K562 (cell line): Measurements from ENCODE around the gene MRPL40. TPM values are rescaled to one million over a fixed set of nuclear protein-coding genes. Genes with fewer than 3 reads are reported as not detected.
A peak's percentile ranks its signal among the peaks of the same experiment; 100 is the strongest.

Experiments
- ATF1 ChIP-seq, 2 experiments: fragments of 450-650 bp in 1 of 2; IDR thresholded peaks; 2 replicates each; pipeline ENCODE4 v1.6.1; 2016; ENCODE audit warnings: missing compliant biosample characterization in 1 of 2, missing genetic modification characterization in 1 of 2
- CAMTA2 ChIP-seq: fragments of 250-450 bp; sonication (Bioruptor Pico); conservative IDR thresholded peaks from 2 replicates; pipeline ENCODE4 v1.5.1; 2022
- CBX1 ChIP-seq: sonication (generic); IDR thresholded peaks from 2 replicates; pipeline ENCODE4 v1.6.1; 2016; ENCODE audit warnings: antibody characterized with exemption, low read depth, mild to moderate bottlenecking
- LARP7 ChIP-seq: fragments of 450-650 bp; IDR thresholded peaks from 2 replicates; pipeline ENCODE4 v1.6.1; 2016
- NCOR1 ChIP-seq: fragments of 450-650 bp; IDR thresholded peaks from 2 replicates; pipeline ENCODE4 v1.6.1; 2016; ENCODE audit warnings: mild to moderate bottlenecking, moderate library complexity
- POLR2G ChIP-seq: fragments of 200-400 bp; formaldehyde crosslinking; IDR thresholded peaks from 2 replicates; pipeline ENCODE4 v1.6.1; 2017; ENCODE audit warnings: low read depth, mild to moderate bottlenecking, antibody characterized with exemption, low read length, moderate library complexity
- SAP30 ChIP-seq: fragments of 200-600 bp; sonication (generic); IDR thresholded peaks from 2 replicates; pipeline ENCODE4 v1.6.1; 2012; ENCODE audit warnings: borderline replicate concordance, low read depth, mild to moderate bottlenecking, moderate library complexity, low read length, control low read depth, inconsistent platforms; ENCODE audit not compliant: insufficient read depth, poor library complexity, severe bottlenecking
- ZFPM2 ChIP-seq: fragments of 250-450 bp; sonication (Bioruptor Pico); IDR thresholded peaks from 2 replicates; pipeline ENCODE4 v1.5.1; 2022; ENCODE audit warnings: mild to moderate bottlenecking
- ZNF41 ChIP-seq: fragments of 250-450 bp; sonication (Bioruptor Pico); conservative IDR thresholded peaks from 2 replicates; pipeline ENCODE4 v1.4.0; 2020; ENCODE audit warnings: mild to moderate bottlenecking
- ZNF644 ChIP-seq: fragments of 200-800 bp; sonication (Bioruptor generic); IDR thresholded peaks from 2 replicates; pipeline ENCODE4 v1.6.1; 2016; ENCODE audit warnings: low read depth, missing genetic modification characterization, missing compliant biosample characterization
- polyA plus RNA-seq, 8 experiments: library from polyadenylated mRNA; depleted of rRNA in 4 of 8; stranded (reverse) in 5 of 8; unstranded in 3 of 8; fragments of >200 nt; fragmentation: Nextera tagmentation in 2 of 8; fragmentation: Illumina TruSeq in 1 of 8; extraction: Ambion mirVana in 2 of 8; extraction: Trizol in 1 of 8; gene quantifications; 2 replicates each; pipeline versions ENCODE4 v1.2.1 to v1.2.3, GENCODE V29; 2011 to 2014; ENCODE audit warnings: inconsistent platforms in 1 of 8, missing spikeins in 1 of 8
- total RNA-seq, 7 experiments: library from RNA; depleted of rRNA in 6 of 7; stranded (reverse); fragments of >200 nt in 6 of 7; fragmentation: Illumina TruSeq in 2 of 7; extraction: Trizol in 2 of 7; gene quantifications; 2 replicates each; pipeline versions ENCODE4 v1.2.1 to v1.2.3, GENCODE V29; 2011 to 2021; ENCODE audit warnings: low replicate concordance in 1 of 7
- TF ChIP-seq, protein P1 (sequence below): fragments of 250-450 bp; sonication (Bioruptor Pico); IDR thresholded peaks from 2 replicates; pipeline ENCODE4 v1.4.0; 2020; ENCODE audit warnings: mild to moderate bottlenecking, moderate library complexity
- TF ChIP-seq, protein P2 (sequence below), 3 experiments: IDR thresholded peaks in 2 of 3; conservative IDR thresholded peaks in 1 of 3; 2 replicates each; pipeline ENCODE4 v1.5.1; 2011 to 2012; ENCODE audit warnings: low read length in 3 of 3, mild to moderate bottlenecking in 3 of 3, control low read depth in 2 of 3, improper control_type of control experiment in 1 of 3, inconsistent platforms in 1 of 3, low read depth in 1 of 3, mixed read lengths in 1 of 3, moderate library complexity in 1 of 3; ENCODE audit not compliant: insufficient read depth in 2 of 3
- TF ChIP-seq, protein P3 (sequence below): conservative IDR thresholded peaks from 2 replicates; pipeline ENCODE4 v1.6.1; 2011; ENCODE audit warnings: low read depth, mild to moderate bottlenecking, low read length; ENCODE audit not compliant: control insufficient read depth
- TF ChIP-seq, protein P4 (sequence below): fragments of 250-450 bp; sonication (Bioruptor Pico); IDR thresholded peaks from 2 replicates; pipeline ENCODE4 v1.8.0; 2022; ENCODE audit warnings: moderate library complexity, mild to moderate bottlenecking, inconsistent platforms

Gene MRPL40
- total and polyA plus RNA-seq, 9 of the 15 experiments (the other 6 are each of a cell fraction or from before 2014, with no cell fraction given): 132 to 652 (median 208) TPM

DNA sequence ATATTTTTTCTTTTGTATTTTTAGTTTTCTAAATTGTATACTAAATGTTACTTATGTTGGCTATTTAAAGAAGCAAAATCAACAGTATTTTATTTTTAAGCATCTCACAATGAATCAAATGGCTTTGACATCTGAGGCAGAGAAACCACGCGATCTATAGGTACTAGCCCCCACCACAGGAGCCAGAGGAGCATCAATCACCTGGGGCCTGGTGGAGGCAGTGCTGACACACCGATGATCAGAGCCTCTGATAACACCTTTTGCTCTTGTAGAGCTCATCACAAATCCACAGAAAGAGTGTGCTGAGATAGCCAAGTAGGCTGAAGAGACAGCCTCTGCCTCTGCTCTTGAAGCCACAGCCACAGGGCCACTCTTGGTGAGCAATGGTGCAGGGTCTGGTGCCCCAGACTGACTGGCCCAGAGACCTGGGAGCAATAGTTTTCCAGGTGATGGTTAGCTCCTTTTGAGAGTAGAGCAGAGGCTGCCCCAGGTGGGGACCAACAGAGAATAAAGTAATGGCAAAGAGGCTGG, 26.0 kb upstream of the MRPL40 start (continued):
- TF ChIP-seq, protein P1, sequence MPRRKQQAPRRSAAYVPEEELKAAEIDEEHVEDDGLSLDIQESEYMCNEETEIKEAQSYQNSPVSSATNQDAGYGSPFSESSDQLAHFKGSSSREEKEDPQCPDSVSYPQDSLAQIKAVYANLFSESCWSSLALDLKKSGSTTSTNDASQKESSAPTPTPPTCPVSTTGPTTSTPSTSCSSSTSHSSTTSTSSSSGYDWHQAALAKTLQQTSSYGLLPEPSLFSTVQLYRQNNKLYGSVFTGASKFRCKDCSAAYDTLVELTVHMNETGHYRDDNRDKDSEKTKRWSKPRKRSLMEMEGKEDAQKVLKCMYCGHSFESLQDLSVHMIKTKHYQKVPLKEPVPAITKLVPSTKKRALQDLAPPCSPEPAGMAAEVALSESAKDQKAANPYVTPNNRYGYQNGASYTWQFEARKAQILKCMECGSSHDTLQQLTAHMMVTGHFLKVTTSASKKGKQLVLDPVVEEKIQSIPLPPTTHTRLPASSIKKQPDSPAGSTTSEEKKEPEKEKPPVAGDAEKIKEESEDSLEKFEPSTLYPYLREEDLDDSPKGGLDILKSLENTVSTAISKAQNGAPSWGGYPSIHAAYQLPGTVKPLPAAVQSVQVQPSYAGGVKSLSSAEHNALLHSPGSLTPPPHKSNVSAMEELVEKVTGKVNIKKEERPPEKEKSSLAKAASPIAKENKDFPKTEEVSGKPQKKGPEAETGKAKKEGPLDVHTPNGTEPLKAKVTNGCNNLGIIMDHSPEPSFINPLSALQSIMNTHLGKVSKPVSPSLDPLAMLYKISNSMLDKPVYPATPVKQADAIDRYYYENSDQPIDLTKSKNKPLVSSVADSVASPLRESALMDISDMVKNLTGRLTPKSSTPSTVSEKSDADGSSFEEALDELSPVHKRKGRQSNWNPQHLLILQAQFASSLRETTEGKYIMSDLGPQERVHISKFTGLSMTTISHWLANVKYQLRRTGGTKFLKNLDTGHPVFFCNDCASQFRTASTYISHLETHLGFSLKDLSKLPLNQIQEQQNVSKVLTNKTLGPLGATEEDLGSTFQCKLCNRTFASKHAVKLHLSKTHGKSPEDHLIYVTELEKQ: no peak
- no peak for TF ChIP-seq ZNF644 (tag)
- TF ChIP-seq NCOR1: no peak
- TF ChIP-seq, protein P2, sequence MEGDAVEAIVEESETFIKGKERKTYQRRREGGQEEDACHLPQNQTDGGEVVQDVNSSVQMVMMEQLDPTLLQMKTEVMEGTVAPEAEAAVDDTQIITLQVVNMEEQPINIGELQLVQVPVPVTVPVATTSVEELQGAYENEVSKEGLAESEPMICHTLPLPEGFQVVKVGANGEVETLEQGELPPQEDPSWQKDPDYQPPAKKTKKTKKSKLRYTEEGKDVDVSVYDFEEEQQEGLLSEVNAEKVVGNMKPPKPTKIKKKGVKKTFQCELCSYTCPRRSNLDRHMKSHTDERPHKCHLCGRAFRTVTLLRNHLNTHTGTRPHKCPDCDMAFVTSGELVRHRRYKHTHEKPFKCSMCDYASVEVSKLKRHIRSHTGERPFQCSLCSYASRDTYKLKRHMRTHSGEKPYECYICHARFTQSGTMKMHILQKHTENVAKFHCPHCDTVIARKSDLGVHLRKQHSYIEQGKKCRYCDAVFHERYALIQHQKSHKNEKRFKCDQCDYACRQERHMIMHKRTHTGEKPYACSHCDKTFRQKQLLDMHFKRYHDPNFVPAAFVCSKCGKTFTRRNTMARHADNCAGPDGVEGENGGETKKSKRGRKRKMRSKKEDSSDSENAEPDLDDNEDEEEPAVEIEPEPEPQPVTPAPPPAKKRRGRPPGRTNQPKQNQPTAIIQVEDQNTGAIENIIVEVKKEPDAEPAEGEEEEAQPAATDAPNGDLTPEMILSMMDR (IDR thresholded peaks at IDR 0.05 in 2 of 3, conservative IDR thresholded peaks at IDR 0.05 in 1 of 3; ENCODE audit: insufficient read depth in 2 of 3, low read depth in 1 of 3, low read length in 3 of 3): peak in 2 of 3 experiments; percentile 24 to 46; a peak in 2 of 6 replicates
- no peak for TF ChIP-seq ZFPM2 (CRISPR knock-in tag)
- no peak for TF ChIP-seq POLR2G
- TF ChIP-seq SAP30: no peak
- TF ChIP-seq ZNF41: no peak
- TF ChIP-seq CBX1: no peak
- TF ChIP-seq ATF1 (CRISPR knock-in tag; IDR thresholded peaks at IDR 0.05): no peak
- TF ChIP-seq ATF1 (tag; IDR thresholded peaks at IDR 0.05): no peak
- TF ChIP-seq, protein P3, sequence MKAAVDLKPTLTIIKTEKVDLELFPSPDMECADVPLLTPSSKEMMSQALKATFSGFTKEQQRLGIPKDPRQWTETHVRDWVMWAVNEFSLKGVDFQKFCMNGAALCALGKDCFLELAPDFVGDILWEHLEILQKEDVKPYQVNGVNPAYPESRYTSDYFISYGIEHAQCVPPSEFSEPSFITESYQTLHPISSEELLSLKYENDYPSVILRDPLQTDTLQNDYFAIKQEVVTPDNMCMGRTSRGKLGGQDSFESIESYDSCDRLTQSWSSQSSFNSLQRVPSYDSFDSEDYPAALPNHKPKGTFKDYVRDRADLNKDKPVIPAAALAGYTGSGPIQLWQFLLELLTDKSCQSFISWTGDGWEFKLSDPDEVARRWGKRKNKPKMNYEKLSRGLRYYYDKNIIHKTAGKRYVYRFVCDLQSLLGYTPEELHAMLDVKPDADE: no peak
- TF ChIP-seq, protein P4, sequence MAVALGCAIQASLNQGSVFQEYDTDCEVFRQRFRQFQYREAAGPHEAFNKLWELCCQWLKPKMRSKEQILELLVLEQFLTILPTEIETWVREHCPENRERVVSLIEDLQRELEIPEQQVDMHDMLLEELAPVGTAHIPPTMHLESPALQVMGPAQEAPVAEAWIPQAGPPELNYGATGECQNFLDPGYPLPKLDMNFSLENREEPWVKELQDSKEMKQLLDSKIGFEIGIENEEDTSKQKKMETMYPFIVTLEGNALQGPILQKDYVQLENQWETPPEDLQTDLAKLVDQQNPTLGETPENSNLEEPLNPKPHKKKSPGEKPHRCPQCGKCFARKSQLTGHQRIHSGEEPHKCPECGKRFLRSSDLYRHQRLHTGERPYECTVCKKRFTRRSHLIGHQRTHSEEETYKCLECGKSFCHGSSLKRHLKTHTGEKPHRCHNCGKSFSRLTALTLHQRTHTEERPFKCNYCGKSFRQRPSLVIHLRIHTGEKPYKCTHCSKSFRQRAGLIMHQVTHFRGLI (CRISPR knock-in tag): no peak
- no peak for TF ChIP-seq CAMTA2 (CRISPR knock-in tag)
- no peak for TF ChIP-seq LARP7
